Transverse colon (tissue), 4 donors: ENCODE results near the gene PBX4. TPM values are rescaled to one million over a fixed set of nuclear protein-coding genes. Genes with fewer than 3 reads are reported as not detected.

ENCODE experiments used
- DNase-seq: peaks from one replicate; pipeline ENCODE4 v3.0.0-alpha.2; 2019
- H3K27ac ChIP-seq, 4 donors: fragments of 200-600 bp; sonication (generic); 2 replicates each; pipeline ENCODE4 v1.5.1; 2016 to 2018; ENCODE audit warnings: inconsistent platforms in 4 of 4
- H3K27me3 ChIP-seq: fragments of 200-600 bp; sonication (generic); 2 replicates; pipeline ENCODE4 v1.5.1; 2017; ENCODE audit warnings: inconsistent platforms
- H3K36me3 ChIP-seq, 4 donors: fragments of 200-600 bp; sonication (generic); 2 replicates each; pipeline ENCODE4 v1.5.1; 2017 to 2019; ENCODE audit warnings: inconsistent platforms in 4 of 4
- H3K4me1 ChIP-seq, 4 donors: fragments of 200-600 bp; sonication (generic); 2 replicates each; pipeline ENCODE4 v1.5.1; 2017 to 2020; ENCODE audit warnings: inconsistent platforms in 4 of 4
- H3K4me3 ChIP-seq, 4 donors: fragments of 200-600 bp; sonication (generic); 1 replicate in 1 of 4; 2 replicates in 3 of 4; pipeline versions ENCODE4 v1.5.1 to v1.6.1; 2017 to 2019; ENCODE audit warnings: inconsistent platforms in 4 of 4
- H3K9me3 ChIP-seq, 2 donors: fragments of 200-600 bp; sonication (generic); 2 replicates each; pipeline ENCODE4 v1.5.1; 2017 to 2019; ENCODE audit warnings: inconsistent platforms in 2 of 2
- EP300 ChIP-seq: sonication (generic); formaldehyde crosslinking; IDR thresholded peaks from one replicate; pipeline ENCODE4 v1.6.1; 2017; ENCODE audit warnings: antibody characterized with exemption, low read depth
- POLR2A ChIP-seq: fragments of 450-650 bp; IDR thresholded peaks from one replicate; pipeline ENCODE4 v1.6.1; 2016; ENCODE audit warnings: antibody characterized with exemption, mild to moderate bottlenecking, moderate library complexity
- POLR2AphosphoS5 ChIP-seq, 3 donors: sonication (generic); formaldehyde crosslinking; IDR thresholded peaks; one replicate each; pipeline ENCODE4 v1.6.1; 2016; ENCODE audit warnings: antibody characterized with exemption in 3 of 3
- WGBS, 2 donors: methylation state at CpG; one replicate each; pipeline ENCODE4 v1.1.5; 2018; ENCODE audit warnings: low coverage in 1 of 2; 5-methylcytosine and 5-hydroxymethylcytosine counted together
- in situ Hi-C, 4 donors: fragments of 200-750 bp; cut with MboI; loops; one replicate each; pipeline versions ENCODE4 v1.15.0 to v1.15.1; 2017; ENCODE audit warnings: low sequenced_read_pairs in 3 of 4, low pct_ligation_motif_present in 1 of 4, low pct_unique_long_range_greater_than_20kb in 1 of 4
- intact Hi-C: fragments of 100-400 bp; cut with DNase I; formaldehyde crosslinking; loops from one replicate; pipeline ENCODE4 v1.15.1; 2023; ENCODE audit warnings: low total_unique reads
- total RNA-seq, 4 donors: library from RNA; depleted of rRNA; stranded (reverse); fragments of >200 nt; gene quantifications; one replicate each; pipeline ENCODE4 v1.1.0, GENCODE V29; 2016
- TF ChIP-seq, protein P1 (sequence below), 5 experiments: fragments of 200-600 bp in 3 of 5; fragments of 450-650 bp in 2 of 5; sonication (generic) in 3 of 5; IDR thresholded peaks; 1 replicate in 2 of 5; 2 replicates in 3 of 5; pipeline ENCODE4 v1.5.1; 2016 to 2017; ENCODE audit warnings: antibody characterized with exemption in 5 of 5, inconsistent platforms in 3 of 5, mild to moderate bottlenecking in 2 of 5, moderate library complexity in 1 of 5

The PBX4 gene
- total RNA-seq, 4 donors from 2014 or later: 1.9 to 11.9 (median 5.1) TPM

DNA sequence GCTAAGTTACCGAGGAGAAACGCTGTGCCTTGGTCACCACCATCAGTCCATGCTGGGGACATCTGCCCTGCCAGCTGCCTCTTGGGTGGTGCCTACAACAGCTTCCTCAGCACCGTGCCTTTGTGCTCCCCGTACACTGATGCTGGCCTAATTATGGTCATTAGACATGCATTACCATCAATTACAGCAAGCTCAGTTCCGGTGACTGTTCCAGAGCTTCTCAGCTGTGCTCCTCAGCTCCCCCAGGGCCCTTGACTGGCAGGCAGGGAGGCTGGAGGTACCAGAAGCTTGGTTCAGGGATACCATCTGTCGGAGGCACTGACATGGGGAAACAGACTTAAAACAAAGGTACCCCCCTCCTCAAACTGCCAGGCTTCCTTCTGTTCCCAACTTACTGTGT is 40.2 kb downstream of the PBX4 start:
- Histone ChIP-seq H3K4me1 (peaks cover 0 to 18% (median 9%) of the 10 kb centered on the region in 4 donors), H3K9me3 (no peaks in the 10 kb centered on the region), H3K4me3 (no peak overlapping the region), H3K27ac (no peak overlapping the region), H3K36me3 (no peaks in the 10 kb centered on the region), H3K27me3 (no peaks in the 10 kb centered on the region)
- TF ChIP-seq POLR2A (no peak), EP300 (no peak), POLR2AphosphoS5 (IDR thresholded peaks at IDR 0.05) (no peak)
- TF ChIP-seq, protein P1, sequence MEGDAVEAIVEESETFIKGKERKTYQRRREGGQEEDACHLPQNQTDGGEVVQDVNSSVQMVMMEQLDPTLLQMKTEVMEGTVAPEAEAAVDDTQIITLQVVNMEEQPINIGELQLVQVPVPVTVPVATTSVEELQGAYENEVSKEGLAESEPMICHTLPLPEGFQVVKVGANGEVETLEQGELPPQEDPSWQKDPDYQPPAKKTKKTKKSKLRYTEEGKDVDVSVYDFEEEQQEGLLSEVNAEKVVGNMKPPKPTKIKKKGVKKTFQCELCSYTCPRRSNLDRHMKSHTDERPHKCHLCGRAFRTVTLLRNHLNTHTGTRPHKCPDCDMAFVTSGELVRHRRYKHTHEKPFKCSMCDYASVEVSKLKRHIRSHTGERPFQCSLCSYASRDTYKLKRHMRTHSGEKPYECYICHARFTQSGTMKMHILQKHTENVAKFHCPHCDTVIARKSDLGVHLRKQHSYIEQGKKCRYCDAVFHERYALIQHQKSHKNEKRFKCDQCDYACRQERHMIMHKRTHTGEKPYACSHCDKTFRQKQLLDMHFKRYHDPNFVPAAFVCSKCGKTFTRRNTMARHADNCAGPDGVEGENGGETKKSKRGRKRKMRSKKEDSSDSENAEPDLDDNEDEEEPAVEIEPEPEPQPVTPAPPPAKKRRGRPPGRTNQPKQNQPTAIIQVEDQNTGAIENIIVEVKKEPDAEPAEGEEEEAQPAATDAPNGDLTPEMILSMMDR (IDR thresholded peaks at IDR 0.05): no peak
- DNase-seq: no peak
- in situ Hi-C loops (no loop called here), intact Hi-C loops (no loop called here)
- WGBS, 2 donors: 74 to 91% methylated on average over 4 to 6 of the region's 6 CpGs

- H3K36me3 ChIP-seq: no peaks in the 10 kb centered on the region
- DNase-seq: no peak
- no peak overlapping the region for H3K27ac ChIP-seq
- in situ Hi-C loops (no loop called here), intact Hi-C loops (no loop called here)
- peaks cover 0 to 6% (median 3%) of the 10 kb centered on the region in 4 donors for H3K4me1 ChIP-seq
- 76 to 85% methylated on average over 2 to 6 of the region's 6 CpGs for WGBS, 2 donors
- TF ChIP-seq POLR2AphosphoS5 (IDR thresholded peaks at IDR 0.05) (no peak), EP300 (no peak), POLR2A (no peak)
- TF ChIP-seq, protein P1 (IDR thresholded peaks at IDR 0.05): no peak
- no peak overlapping the region for H3K4me3 ChIP-seq
- no peaks in the 10 kb centered on the region for H3K9me3 ChIP-seq
- H3K27me3 ChIP-seq: no peaks in the 10 kb centered on the region
Observed at GRCh38 chr19:19575411-19575810, 43.1 kb downstream of the PBX4 start.

- WGBS, 2 donors: 94% methylated on average over 11 of the region's 11 CpGs; no CpG with 5 or more reads in 1 of the 2 donors
- Histone ChIP-seq H3K4me3 (no peak overlapping the region), H3K4me1 (no peaks in the 10 kb centered on the region), H3K9me3 (no peaks in the 10 kb centered on the region), H3K36me3 (no peaks in the 10 kb centered on the region), H3K27me3 (no peaks in the 10 kb centered on the region), H3K27ac (no peak overlapping the region)
- TF ChIP-seq, protein P1 (IDR thresholded peaks at IDR 0.05): no peak
- no peak for TF ChIP-seq POLR2A
- TF ChIP-seq EP300: no peak
- intact Hi-C loops (no loop called here), in situ Hi-C loops (no loop called here)
- DNase-seq: no peak
Observed at GRCh38 chr19:19571071-19571786, 47.3 kb downstream of the PBX4 start.

DNA sequence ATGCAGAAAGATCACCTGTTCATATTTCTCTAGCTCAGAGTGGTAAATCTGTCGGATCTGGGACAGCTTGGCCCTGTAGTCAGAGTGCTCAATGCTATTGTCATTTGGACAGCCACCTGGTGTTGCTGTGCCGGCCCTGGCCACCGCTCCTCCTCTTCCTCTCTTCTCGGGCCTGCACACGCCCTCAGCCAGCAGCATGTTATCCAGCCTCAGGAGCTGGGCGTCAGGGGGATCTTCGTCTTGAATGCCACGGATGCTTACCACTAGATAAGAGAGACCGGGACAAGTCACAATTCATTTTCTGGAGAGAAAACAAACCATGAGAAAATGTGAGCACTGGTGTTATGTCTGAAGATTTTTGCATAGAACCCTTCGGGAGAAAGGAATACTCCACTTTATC is 47.9 kb downstream of the PBX4 start:
- DNase-seq: no peak
- H3K4me1 ChIP-seq: no peaks in the 10 kb centered on the region
- no peak overlapping the region for H3K4me3 ChIP-seq
- intact Hi-C loops (no loop called here), in situ Hi-C loops (no loop called here)
- TF ChIP-seq EP300: no peak
- TF ChIP-seq, protein P1 (IDR thresholded peaks at IDR 0.05): no peak
- no peak for TF ChIP-seq POLR2A
- TF ChIP-seq POLR2AphosphoS5 (IDR thresholded peaks at IDR 0.05): no peak
- H3K27ac ChIP-seq: no peak overlapping the region
- H3K27me3 ChIP-seq: no peaks in the 10 kb centered on the region
- 92% methylated on average over 10 of the region's 10 CpGs; no CpG with 5 or more reads in 1 of the 2 donors for WGBS, 2 donors
- no peaks in the 10 kb centered on the region for H3K36me3 ChIP-seq
- H3K9me3 ChIP-seq: no peaks in the 10 kb centered on the region
